ENCODE measurements around the gene PRPS1L1. TPM values are rescaled to one million over a fixed set of nuclear protein-coding genes. Genes with fewer than 3 reads are reported as not detected.
A peak's percentile ranks its signal among the peaks of the same experiment; 100 is the strongest.

PRPS1L1 gene
- total RNA-seq, 1 donor from 2014 or later = not detected

- Histone ChIP-seq H3K27me3 (ENCODE audit: control insufficient read depth, insufficient read depth, low read length) (no peaks in the 10 kb centered on the region), H3K4me3 (ENCODE audit: low read depth, low read length) (no peak overlapping the region), H3K36me3 (ENCODE audit: control insufficient read depth, insufficient read depth, low read length) (no peaks in the 10 kb centered on the region)
- no peak for TF ChIP-seq CTCF (IDR thresholded peaks at IDR 0.05; ENCODE audit: insufficient read depth, low read length, severe bottlenecking)
- FAIRE-seq = no peak
- no peak for DNase-seq (ENCODE audit: low read depth)
These were observed 13.5 kb upstream of the PRPS1L1 start for GRCh38 chr7:18041191-18041590.

DNA sequence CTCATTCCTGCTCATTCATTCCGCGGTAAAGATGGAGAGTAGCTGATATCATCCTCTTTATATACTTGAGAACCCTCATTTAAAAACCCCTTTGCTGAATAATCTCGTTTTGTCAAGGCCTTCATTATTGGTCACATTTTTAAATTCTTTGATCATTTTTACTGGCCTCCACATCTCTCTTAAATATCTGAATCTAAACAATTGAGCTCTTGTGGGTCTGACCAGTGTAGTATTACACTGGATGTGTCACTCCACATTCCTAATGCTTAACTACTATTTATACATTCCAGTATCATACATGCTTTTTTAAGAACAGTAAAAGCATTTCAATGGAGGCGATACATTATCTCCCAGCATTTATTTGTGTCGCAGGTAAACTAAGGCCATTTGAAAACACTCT lies 12.6 kb upstream of the PRPS1L1 start:
- Histone ChIP-seq H3K4me3 (ENCODE audit: low read depth, low read length) (no peak overlapping the region), H3K36me3 (ENCODE audit: control insufficient read depth, insufficient read depth, low read length) (no peaks in the 10 kb centered on the region), H3K27me3 (ENCODE audit: control insufficient read depth, insufficient read depth, low read length) (no peaks in the 10 kb centered on the region)
- no peak for FAIRE-seq
- TF ChIP-seq CTCF (IDR thresholded peaks at IDR 0.05; ENCODE audit: insufficient read depth, low read length, severe bottlenecking) = no peak
- peak; percentile 55 for DNase-seq (ENCODE audit: low read depth)

DNA sequence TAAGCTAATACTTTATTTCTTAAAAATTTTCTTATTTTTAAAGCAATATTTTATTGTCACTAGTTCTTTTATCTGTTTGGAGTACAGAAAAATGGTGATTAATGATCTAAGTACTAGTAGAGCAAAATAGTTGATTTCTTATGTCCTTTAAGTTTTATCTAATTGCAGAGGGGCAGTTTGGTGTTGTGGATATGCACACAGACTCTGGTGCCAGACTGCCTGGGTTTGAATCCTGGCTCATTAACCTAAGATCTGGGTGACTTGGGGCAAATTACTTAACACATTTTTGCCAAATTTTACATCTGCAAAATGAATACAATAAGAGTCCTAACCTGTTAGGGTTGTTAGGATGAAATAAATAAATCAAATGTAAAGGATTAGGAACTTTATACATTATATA lies 10.7 kb upstream of the PRPS1L1 start:
- Histone ChIP-seq H3K36me3 (ENCODE audit: control insufficient read depth, insufficient read depth, low read length) (no peaks in the 10 kb centered on the region), H3K27me3 (ENCODE audit: control insufficient read depth, insufficient read depth, low read length) (no peaks in the 10 kb centered on the region), H3K4me3 (ENCODE audit: low read depth, low read length) (no peak overlapping the region)
- FAIRE-seq = no peak
- DNase-seq (ENCODE audit: low read depth) = no peak
- TF ChIP-seq CTCF (IDR thresholded peaks at IDR 0.05; ENCODE audit: insufficient read depth, low read length, severe bottlenecking) = no peak

DNA sequence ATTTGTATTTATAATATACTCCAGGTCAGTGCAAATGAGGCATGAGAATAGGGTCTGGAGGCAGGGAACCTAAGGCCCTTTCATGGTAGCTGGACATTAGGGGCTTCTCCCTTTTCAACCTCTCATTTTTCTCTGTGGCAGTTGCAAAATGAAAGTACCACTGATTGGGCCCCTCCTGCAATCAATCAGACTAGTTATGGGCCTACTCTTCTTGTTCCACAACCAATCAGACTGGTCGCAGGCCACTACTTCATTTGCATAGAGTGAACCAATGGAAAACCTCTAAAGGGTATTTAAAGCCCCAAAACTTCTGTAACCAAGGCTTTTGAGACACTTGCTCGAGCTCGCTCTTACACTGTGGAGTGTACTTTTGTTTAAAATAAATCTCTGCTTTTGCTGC lies 10.0 kb upstream of the PRPS1L1 start:
- Histone ChIP-seq H3K4me3 (ENCODE audit: low read depth, low read length) (no peak overlapping the region), H3K27me3 (ENCODE audit: control insufficient read depth, insufficient read depth, low read length) (no peaks in the 10 kb centered on the region), H3K36me3 (ENCODE audit: control insufficient read depth, insufficient read depth, low read length) (no peaks in the 10 kb centered on the region)
- no peak for DNase-seq (ENCODE audit: low read depth)
- FAIRE-seq = no peak
- TF ChIP-seq CTCF (IDR thresholded peaks at IDR 0.05; ENCODE audit: insufficient read depth, low read length, severe bottlenecking) = no peak

GRCh38 chr7:18036783-18037182 lies 9.1 kb upstream of the PRPS1L1 start:
- Histone ChIP-seq H3K36me3 (ENCODE audit: control insufficient read depth, insufficient read depth, low read length) (no peaks in the 10 kb centered on the region), H3K4me3 (ENCODE audit: low read depth, low read length) (no peak overlapping the region), H3K27me3 (ENCODE audit: control insufficient read depth, insufficient read depth, low read length) (no peaks in the 10 kb centered on the region)
- no peak for TF ChIP-seq CTCF (IDR thresholded peaks at IDR 0.05; ENCODE audit: insufficient read depth, low read length, severe bottlenecking)
- no peak for DNase-seq (ENCODE audit: low read depth)
- FAIRE-seq = no peak

- FAIRE-seq (no peak), DNase-seq (ENCODE audit: low read depth) (no peak)
- Histone ChIP-seq H3K4me3 (ENCODE audit: low read depth, low read length) (no peak overlapping the region), H3K36me3 (ENCODE audit: control insufficient read depth, insufficient read depth, low read length) (no peaks in the 10 kb centered on the region), H3K27me3 (ENCODE audit: control insufficient read depth, insufficient read depth, low read length) (no peaks in the 10 kb centered on the region)
- no peak for TF ChIP-seq CTCF (IDR thresholded peaks at IDR 0.05; ENCODE audit: insufficient read depth, low read length, severe bottlenecking)
These were observed 3.1 kb upstream of the PRPS1L1 start for GRCh38 chr7:18030758-18031157.
